ENCODE measurements around the gene PCP2. TPM values are rescaled to one million over a fixed set of nuclear protein-coding genes. Genes with fewer than 3 reads are reported as not detected.
A peak's percentile ranks its signal among the peaks of the same experiment; 100 is the strongest.

The PCP2 gene
- not detected for polyA plus RNA-seq (2013, experiment 1 of 2; ENCODE audit: insufficient read length)
- not detected for polyA plus RNA-seq (2013, experiment 2 of 2; ENCODE audit: insufficient read length)

DNA sequence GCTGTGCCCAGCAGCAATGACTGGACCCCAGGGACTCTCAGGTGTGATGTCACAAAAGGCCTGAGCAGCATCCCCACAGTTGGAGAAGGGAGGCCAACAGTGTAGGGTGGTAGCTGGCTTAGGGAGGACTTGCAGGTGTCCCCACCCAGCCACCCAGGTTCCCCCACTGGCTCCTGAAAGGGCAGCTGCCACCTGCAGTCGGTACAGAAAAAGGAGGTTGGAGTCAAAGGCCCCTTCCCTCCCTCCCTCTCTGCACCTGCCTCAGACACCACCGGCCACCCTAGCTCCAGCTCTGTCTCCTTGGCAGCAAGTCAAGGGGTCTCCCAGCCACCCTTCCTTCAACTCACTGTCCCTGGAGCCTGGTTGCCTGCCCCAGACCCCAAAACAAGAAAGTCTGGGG lies at the start of gene PCP2:
TSS of gene PCP2 (minus strand) at position 22 of the 400 bp plus-strand sequence. CDS start 262 bp downstream, outside the sequence.
- no peak for DNase-seq

DNA sequence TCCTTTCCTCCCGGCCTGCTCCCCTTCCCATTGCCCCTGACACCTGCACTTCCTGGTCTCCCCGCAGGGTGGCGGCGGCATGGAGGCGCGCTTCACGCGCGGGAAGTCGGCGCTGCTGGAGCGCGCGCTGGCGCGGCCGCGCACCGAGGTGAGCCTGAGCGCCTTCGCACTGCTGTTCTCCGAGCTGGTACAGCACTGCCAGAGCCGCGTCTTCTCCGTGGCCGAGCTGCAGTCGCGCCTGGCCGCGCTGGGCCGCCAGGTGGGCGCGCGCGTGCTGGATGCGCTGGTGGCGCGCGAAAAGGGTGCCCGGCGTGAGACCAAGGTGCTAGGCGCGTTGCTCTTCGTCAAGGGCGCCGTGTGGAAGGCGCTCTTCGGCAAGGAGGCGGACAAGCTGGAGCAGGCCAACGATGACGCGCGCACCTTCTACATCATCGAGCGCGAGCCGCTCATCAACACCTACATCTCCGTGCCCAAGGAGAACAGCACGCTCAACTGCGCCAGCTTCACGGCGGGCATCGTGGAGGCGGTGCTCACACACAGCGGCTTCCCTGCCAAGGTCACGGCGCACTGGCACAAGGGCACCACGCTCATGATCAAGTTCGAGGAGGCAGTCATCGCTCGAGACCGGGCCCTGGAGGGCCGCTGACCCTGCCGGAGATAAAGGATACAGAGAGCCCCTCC lies 48.8 kb upstream of the PCP2 start:
- DNase-seq = no peak

DNA sequence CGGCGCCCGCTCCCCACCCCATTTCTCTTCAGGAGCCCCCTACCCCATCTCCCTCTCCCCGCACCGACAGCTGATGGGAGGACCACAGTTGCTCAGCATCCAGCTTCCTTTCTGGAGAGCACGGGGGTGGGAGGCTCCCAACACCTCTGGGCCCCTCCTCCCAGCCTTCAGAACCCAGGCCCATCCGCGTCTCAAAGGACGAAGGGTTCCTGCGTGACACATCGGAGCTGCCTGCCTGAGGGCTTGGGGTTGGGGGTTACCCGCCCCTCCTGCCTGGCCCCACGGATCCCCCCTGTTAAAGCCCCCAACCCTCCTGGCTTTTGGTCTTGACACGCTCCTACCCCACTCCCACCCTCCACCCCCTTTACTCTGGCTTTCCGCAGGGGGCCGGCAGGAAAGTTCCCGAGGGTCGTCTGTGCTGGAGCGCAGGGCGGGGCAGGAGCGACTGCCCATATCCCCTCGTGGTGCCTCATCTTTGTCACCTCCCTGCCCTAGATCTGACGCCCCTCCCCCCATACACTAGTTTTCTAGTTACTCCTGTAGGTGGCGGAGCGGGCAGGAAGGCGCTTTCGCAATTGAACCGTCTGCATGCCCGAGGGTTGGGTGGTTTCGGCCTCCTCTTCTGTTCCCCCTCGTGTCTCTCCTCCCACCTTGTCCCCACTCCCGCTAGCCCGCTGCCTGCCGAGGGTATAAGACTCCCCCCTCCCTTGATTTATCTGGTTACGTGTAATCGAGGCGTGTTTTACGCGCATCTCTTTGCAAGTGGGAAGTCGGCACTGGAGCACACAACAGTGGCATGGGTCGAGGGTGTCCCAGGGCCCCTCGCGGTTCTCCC lies 48.0 kb upstream of the PCP2 start:
- peak; percentile 81 for DNase-seq

DNA sequence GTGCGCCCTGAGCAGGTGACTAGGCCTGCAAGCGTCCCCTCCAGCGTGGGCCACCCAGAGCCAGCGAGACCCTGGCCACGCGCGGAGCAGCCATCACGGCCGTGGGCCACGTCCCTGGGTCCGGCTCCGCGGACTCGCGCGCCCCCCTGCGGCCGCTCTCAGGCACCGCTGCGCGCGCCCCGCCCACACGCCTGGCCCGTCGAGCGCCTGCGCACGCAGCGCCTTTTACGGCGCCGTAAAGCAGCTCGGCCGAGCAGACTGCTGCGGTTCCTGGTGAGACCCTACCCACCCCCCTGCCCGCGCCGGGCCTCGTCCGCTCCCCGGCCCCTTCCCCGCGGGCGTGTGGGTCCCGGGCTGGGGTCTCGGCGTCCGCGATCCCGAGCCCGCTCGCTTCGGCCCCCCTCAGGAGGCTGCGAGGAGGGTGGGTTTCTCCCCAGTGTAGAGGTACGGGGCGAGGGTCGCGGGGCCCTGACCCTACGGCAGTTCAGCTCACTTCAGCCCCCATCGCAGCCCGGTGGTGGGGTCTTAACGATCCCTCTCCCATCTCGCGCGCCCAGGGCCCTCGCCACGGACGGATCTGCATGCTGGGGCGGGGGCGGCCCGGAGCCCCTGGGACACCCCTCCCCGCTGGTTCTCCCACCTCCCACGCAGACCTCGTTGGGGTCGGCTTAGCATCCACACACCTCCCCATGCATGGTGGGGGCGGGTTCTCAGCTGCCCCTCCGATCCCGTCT lies 47.3 kb upstream of the PCP2 start, which contains the start of gene TRAPPC5:
TSS of gene TRAPPC5 (plus strand) at position 228 of the 734 bp plus-strand sequence. CDS start 1,421 bp downstream, outside the sequence.
- DNase-seq = peak; percentile 79

DNA sequence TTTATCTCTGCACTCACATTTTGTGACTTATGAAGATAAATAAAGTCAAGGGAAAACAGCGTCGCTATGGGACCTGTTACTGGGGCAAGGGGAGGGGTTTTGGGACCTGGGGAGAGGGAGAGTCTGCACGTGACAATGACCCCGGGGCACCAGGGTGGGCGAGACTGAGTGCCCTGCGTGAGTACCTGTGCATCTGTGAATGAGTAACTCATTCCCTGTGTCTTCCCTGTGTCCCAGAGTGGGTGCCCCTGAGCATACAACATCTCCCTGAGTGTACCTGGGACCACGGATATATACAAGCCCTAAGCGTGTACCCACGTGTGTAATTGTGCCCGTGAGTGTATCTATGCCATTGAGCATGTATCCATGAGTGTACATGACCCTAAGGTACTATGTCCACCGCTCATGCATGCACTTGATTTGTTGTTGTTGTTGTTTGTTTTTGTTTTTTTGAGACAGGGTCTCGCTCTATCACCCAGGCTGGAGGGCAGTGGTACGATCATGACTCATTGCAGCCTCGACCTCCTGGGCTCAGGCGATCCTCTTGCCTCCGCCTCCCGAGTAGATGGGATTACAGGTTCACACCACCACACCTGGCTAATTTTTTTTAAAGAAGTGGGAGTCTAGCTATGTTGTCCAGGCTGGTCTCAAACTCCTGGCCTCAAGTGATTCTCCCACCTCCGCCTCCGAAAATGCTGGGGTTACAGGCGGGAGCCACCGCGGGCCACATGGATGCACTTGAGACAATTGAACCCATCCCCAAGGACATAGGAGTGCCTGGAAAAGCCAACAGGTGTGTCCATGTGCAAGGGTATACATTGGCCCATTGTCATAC lies 46.5 kb upstream of the PCP2 start:
- no peak for DNase-seq

DNA sequence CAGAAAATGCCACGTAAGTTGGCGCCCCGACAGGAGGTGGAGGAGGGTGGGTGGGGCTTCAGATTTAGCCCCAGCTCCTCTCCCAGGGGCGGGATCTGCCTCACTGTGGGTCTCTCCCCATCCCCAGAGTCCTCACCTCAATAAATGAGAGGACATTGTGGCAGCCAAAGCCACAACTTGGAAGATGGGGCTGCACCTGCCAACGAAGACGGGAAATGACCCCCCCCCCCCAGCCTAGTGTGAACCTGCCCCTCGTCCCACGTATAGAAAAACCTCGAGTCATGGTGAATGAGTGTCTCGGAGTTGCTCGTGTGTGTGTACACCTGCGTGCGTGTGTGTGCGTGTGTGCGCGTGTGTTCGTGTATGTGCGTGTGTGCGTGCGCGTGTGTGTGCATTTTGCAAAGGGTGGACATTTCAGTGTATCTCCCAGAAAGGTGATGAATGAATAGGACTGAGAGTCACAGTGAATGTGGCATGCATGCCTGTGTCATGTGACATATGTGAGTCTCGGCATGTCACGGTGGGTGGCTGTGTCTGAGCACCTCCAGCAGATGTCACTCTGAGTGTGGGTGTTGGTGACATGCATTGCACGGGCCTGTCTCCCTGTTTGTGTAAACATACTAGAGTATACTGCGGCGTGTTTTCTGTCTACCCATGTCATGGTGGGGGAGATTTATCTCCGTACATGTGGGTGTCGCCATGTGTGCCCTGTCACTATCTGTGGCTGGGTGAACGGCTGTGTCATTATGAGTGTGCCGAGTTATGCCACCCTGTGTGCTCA lies 45.6 kb upstream of the PCP2 start:
- no peak for DNase-seq

DNA sequence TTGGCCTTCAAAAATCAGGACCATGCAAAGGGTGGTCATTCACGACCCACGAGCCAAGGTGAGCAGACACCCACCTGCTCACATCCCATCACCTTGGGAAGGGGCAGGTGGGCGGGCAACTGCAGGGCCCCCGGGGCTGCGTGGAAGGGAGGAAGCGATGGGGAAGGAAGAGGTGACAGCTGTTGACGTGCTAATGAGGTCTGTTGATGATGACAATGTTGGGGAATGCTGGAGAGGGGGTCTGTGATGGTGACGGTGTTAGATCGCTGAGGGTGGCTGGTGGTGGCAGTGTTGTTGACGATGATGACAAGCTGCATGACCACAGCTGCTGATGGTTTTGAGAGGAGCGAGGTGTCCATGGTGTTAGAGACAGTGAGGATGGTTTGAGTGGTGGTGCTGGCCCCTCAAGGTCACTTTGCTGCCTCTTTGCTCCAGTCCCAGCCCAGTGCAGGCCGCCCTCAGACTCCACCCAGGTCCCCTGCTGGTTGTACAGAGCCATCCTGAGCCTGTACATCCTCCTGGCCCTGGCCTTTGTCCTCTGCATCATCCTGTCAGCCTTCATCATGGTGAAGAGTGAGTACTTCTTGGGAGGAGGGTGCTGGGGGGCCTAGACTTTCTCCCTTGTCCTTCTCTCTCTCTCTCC lies 44.3 kb upstream of the PCP2 start:
- no peak for DNase-seq

DNA sequence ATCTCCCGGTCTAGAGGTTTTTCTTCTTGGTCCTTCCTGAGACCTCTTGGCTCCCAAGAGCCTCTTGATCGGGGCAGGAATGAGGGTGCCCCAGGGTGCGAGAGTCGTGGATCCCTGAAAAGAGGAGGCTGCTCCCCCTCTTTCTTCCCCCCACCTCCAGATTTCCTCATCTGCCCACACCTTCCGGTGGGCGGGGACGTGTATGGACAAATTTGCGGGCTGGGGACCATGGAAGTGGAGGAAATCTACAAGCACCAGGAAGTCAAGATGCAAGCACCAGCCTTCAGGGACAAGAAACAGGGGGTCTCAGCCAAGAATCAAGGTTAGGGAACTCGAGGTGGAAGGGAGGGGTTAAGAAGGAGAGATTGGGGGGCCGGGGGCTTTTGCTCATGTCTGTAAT lies 43.3 kb upstream of the PCP2 start, which contains the start of gene MCEMP1:
TSS of gene MCEMP1 (plus strand) at position 237 of the 400 bp plus-strand sequence. CDS start at position 268, 31 bp downstream.
- no peak for DNase-seq

DNA sequence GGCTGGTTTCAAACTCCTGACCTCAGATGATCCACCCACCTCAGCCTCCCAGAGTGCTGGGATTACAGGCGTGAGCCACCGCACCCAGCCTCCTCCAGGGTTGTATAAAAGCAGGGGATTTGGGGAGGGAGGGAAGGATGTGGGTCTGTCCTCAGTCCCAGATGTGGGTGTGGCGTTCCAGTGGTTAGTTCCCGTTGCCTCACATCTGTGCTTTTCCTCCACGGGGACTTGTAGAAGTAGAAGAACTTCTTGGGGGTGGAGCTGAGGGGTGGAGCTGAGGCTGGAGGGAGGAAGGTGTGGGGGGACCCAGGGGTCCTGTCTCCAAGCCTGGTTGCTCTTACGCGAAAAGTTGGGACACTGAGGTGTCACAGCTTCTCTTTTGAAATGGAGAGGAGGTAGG lies 42.9 kb upstream of the PCP2 start:
- DNase-seq = no peak

DNA sequence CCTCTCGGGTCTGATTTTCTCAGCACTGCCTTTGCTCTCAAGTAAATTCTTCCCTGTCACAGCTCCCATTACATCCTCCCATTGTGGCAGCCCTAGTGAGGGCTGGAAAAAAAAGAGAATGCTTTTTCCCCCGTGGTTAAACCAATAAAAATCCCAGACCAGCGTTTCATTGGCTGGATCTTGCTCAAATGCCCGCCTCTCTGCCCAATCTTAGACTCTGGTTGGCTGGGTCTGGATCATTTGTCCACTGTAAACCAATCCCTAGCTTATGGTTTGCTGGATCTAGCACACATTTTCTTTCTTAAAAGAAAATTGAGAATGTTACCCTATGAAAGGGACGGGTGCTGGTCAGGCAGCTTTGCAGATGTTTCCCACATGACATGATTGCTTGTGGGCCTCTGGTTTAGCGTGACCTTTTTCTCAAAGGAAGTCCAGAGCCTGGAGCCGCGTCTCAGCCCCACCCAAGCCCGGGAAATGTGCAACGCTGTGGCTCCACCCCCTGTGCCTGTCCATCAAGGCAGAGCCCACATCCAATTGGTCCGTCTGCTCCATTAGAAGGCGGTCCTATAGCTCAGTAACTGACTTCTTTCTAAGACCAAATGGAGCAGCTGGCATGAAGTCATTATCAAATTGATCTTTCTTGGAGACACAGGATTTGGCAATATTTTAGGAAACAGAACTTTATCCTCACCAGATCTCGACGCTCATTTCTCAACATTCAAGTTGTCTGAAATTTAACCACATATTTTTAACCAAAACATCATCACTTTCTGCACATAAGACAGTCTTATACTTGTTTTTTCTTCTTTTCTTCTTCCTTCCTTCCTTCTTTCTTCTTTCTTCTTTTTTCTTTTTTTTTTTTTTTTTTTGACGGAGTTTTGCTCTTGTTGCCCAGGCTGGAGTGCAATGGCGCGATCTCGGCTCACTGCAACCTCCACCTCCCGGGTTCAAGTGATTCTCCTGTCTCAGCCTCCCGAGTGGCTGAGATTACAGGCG lies 40.8 kb upstream of the PCP2 start:
- DNase-seq = peak; percentile 47

DNA sequence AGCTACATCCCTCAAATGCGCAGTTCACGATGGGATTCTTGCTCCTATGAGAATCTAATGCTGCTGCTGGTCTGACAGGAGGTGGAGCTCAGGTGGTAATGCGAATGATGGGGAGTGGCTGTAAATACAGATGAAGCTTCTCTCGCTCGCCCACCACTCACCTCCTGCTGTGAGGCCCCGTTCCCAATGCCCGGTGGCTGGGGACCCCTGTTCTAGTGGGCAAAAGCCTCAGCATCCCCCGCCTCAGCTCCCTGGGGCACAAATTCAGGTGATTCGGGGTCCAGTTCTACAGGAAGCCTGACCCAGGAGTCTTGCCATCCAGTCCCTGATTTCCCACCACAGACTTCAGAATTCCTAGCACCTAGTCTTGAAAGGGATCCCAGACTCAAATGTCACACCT lies 39.0 kb upstream of the PCP2 start:
- DNase-seq = no peak

DNA sequence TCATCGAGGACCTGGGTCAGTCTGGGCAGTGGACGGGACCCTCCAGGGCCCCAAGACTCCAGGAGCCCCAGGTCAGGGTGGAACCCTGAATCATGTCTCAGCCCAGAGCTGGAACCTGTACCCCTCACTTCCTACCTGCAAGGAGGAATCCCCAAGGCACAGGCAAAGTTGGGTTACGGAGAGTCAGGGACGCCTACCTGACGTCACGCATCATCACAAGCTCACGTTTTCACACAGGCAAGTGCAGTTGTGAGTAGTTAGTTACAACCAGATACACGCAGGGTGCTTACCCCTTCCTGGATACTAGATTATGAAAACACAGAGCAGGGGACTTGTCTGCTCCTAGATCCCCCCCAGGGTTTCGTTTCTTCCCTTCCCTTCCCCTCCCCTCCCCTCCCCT lies 37.3 kb upstream of the PCP2 start:
- DNase-seq = no peak

DNA sequence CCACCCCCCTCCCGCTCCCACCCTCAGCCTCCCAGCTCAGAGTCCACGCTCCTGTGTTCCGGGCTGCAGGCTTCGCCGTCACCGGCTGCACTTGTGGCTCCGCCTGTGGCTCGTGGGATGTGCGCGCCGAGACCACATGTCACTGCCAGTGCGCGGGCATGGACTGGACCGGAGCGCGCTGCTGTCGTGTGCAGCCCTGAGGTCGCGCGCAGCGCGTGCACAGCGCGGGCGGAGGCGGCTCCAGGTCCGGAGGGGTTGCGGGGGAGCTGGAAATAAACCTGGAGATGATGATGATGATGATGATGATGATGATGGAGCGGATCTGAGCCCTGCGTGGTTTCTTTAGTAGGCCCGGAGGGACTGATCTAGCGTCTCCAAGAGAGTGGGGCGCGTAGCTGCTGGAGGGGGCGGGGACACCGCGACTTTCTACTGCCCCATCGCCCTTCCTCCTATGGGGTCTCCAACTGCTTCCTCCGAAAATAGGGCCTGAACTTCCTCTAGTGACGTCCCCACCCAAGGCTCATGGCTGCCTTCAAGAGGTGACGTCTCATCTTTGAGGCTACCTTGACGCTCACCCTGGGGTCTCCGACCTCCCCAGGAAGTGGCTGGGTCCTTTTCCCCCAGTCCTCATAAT lies 36.7 kb upstream of the PCP2 start:
- no peak for DNase-seq

DNA sequence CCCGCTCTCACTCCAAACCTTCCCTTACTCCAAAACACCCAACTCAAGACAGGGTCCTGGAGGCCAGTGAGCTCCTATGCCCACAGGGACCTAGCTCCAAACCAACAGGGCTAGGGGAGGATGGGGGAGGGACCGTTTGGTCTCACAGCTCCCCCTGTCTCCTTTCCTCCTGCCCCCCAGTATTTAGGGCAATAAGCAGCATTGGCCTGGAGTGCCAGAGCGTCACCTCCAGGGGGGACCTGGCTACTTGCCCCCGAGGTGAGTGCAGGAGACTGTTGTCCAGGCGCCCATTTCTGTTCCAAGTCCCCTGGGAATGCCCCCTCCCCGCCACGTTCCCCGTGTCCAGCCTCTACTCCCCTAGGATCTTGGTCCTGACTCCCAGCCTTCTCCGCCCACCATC lies 36.1 kb upstream of the PCP2 start:
- DNase-seq = no peak

DNA sequence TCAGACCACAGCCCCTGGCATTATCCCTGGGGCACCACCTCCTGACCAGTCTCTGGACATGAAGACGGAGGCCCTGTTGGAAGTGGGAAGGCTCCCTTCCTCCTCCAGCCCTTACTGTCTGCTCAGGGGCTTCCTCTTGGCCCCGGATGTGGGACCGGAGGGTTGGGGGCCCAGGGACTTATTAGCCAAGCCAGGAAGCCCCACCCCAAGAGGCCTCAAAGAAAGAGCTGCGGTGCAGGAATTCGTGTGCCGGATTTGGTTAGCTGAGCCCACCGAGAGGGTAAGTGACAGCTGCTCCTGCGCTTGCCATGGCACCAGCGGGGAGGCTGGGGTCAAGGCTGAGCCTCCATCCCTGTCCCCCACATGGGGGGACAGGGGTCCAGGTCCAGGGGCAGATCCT lies 35.3 kb upstream of the PCP2 start, which contains the start of gene RETN:
TSS of gene RETN (plus strand) at position 208 of the 400 bp plus-strand sequence. CDS start 278 bp downstream, outside the sequence.
- DNase-seq = no peak

DNA sequence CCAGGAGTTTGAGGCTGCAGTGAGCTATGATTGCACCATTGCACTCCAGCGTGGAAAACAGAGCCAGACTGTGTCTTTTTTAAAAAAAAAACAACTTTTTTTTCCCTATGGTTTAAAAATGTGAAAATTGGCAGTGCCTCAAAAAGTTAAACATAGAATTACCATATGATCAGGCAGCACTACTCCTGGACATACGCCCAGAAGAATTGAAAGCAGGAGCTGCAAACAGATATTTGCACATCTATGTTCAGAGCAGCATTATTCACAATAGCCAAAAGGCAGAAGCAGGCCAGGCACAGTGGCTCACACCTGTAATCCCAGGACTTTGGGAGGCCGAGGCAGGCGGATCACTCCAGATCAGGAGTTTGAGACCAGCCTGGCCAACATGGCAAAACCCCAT lies 31.6 kb upstream of the PCP2 start:
- peak; percentile 21 for DNase-seq

DNA sequence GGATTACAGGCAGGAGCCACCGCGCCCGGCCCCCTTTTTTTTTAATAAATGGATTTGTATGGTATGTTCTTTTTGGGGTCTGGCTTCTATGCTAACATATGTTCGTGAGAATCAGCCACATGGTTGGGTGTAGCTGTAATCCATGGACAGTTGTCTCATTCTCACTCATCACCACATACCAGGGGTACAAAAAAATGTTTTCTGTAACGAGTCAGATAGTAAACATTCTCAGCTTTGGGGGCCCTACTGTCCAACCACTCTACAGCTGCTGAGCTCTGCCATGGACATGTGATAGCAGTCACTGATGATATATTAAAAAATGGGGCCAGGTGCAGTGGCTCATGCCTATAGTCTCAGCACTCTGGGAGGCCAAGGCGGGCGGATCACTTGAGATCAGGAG lies 30.2 kb upstream of the PCP2 start:
- DNase-seq = no peak

DNA sequence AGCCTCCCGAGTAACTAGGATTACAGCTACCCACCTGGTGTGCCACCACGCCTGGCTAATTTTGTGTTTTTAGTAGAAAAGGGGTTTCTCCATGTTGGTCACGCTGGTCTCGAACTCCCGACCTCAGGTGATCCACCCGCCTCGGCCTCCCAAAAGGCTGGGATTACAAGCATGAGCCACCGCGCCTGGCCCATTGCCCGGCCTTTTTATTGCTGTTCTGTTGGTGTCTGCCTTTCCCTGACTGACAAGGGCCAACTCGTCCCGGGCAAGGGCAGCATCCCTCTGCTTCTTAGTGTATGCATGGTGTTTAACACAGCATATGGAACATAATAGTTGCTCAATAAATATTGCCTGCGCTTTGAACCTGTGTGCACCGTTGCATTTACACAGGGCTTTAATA lies 29.1 kb upstream of the PCP2 start:
- DNase-seq = no peak
